B cell (primary cell): Measurements from ENCODE around the gene HOXB7. TPM values are rescaled to one million over a fixed set of nuclear protein-coding genes. Genes with fewer than 3 reads are reported as not detected.

Source experiments
- ATAC-seq: fragments of 200-7000 bp; cut with Tn5 transposase; one replicate; pipeline ENCODE4 v1.10.0; 2021; ENCODE audit warnings: low read depth, mild to moderate bottlenecking, moderate number of reproducible peaks, moderate library complexity
- CTCF ChIA-PET: fragments of 350-600 bp; sonication (Branson Sonifier 250); formaldehyde crosslinking; loops from one replicate; lab custom pipeline; 2021; ENCODE audit warnings: antibody characterized with exemption, inconsistent platforms; lab: Charles Lee
- POLR2A ChIA-PET: fragments of 350-600 bp; sonication (Branson Sonifier 250); formaldehyde crosslinking; loops from one replicate; lab custom pipeline; 2021; ENCODE audit warnings: antibody characterized with exemption; lab: Charles Lee
- DNase-seq: peaks from one replicate; pipeline ENCODE4 v3.0.0; 2013
- H2AFZ ChIP-seq: 2 replicates; pipeline ENCODE4 v1.6.1; 2012; ENCODE audit warnings: mild to moderate bottlenecking, low read depth, low read length; ENCODE audit not compliant: insufficient read depth, poor library complexity, severe bottlenecking
- H3K27ac ChIP-seq, 2 donors: 1 replicate in 1 of 2; 2 replicates in 1 of 2; pipeline ENCODE4 v1.5.1; 2012 to 2013; ENCODE audit warnings: low read length in 2 of 2, mild to moderate bottlenecking in 2 of 2, moderate library complexity in 1 of 2
- H3K27me3 ChIP-seq, 4 experiments: fragments of 200-600 bp in 1 of 4; sonication (generic) in 1 of 4; replicated peaks in 1 of 4; 1 replicate in 2 of 4; 2 replicates in 2 of 4; pipeline versions ENCODE4 v1.6.1 to v1.7.0; 2013 to 2016; ENCODE audit warnings: low read length in 3 of 4, mild to moderate bottlenecking in 2 of 4, mixed read lengths in 1 of 4, moderate library complexity in 1 of 4; ENCODE audit not compliant: insufficient read depth in 4 of 4, control insufficient read depth in 3 of 4; ENCODE audit errors: control extremely low read depth in 1 of 4
- H3K36me3 ChIP-seq, 2 experiments: replicated peaks in 1 of 2; 1 replicate in 1 of 2; 2 replicates in 1 of 2; pipeline versions ENCODE4 v1.6.1 to v1.7.1; 2013; ENCODE audit warnings: low read length in 1 of 2; ENCODE audit not compliant: insufficient read depth in 2 of 2, control insufficient read depth in 1 of 2; ENCODE audit errors: control extremely low read depth in 1 of 2, extremely low read depth in 1 of 2
- H3K4me1 ChIP-seq, 2 donors: fragments of 200-600 bp in 1 of 2; sonication (generic) in 1 of 2; 1 replicate in 1 of 2; 2 replicates in 1 of 2; pipeline versions ENCODE4 v1.5.1 to v1.6.1; 2013 to 2017; ENCODE audit warnings: low read length in 2 of 2; ENCODE audit not compliant: control insufficient read depth in 2 of 2, insufficient read depth in 2 of 2
- H3K4me2 ChIP-seq: replicated peaks from 2 replicates; pipeline ENCODE3; 2012; ENCODE audit warnings: mild to moderate bottlenecking, low read depth, low read length; ENCODE audit not compliant: poor library complexity, severe bottlenecking
- H3K4me3 ChIP-seq, 5 experiments: fragments of 200-600 bp in 1 of 5; sonication (generic) in 1 of 5; 1 replicate in 3 of 5; 2 replicates in 2 of 5; pipeline versions ENCODE4 v1.5.1 to v1.7.0; 2011 to 2016; ENCODE audit warnings: low read length in 4 of 5, mild to moderate bottlenecking in 4 of 5, low read depth in 2 of 5, control low read depth in 1 of 5, moderate library complexity in 1 of 5; ENCODE audit not compliant: insufficient read depth in 1 of 5; ENCODE audit errors: control extremely low read depth in 1 of 5, extremely low read depth in 1 of 5
- H3K79me2 ChIP-seq: fragments of 200-600 bp; sonication (generic); one replicate; pipeline ENCODE4 v1.6.0; 2016; ENCODE audit warnings: low read length; ENCODE audit not compliant: control insufficient read depth, insufficient read depth
- H3K9ac ChIP-seq: fragments of 200-600 bp; sonication (generic); 2 replicates; pipeline ENCODE4 v1.6.1; 2017; ENCODE audit warnings: mild to moderate bottlenecking, low read length, moderate library complexity
- H3K9me3 ChIP-seq, 3 donors: one replicate each; pipeline versions ENCODE4 v1.6.1 to v1.7.1; 2013; ENCODE audit warnings: low read length in 2 of 3; ENCODE audit not compliant: control insufficient read depth in 2 of 3, insufficient read depth in 1 of 3; ENCODE audit errors: control extremely low read depth in 1 of 3
- H4K20me1 ChIP-seq: 2 replicates; pipeline ENCODE4 v1.6.0; 2012; ENCODE audit warnings: mild to moderate bottlenecking, low read length; ENCODE audit not compliant: insufficient read depth, control insufficient read depth, poor library complexity, severe bottlenecking
- H3K27ac Mint-ChIP-seq: one replicate; pipeline ENCODE4 v1.8.0; 2021; ENCODE audit warnings: mixed read lengths
- H3K27me3 Mint-ChIP-seq: one replicate; pipeline ENCODE4 v1.8.0; 2021; ENCODE audit warnings: mixed read lengths
- H3K4me1 Mint-ChIP-seq: one replicate; pipeline ENCODE4 v1.8.0; 2021; ENCODE audit warnings: mixed read lengths
- H3K4me3 Mint-ChIP-seq: one replicate; pipeline ENCODE4 v1.8.0; 2021; ENCODE audit warnings: mixed read lengths
- H3K9me3 Mint-ChIP-seq: one replicate; pipeline ENCODE4 v1.8.0; 2022; ENCODE audit warnings: mixed read lengths; ENCODE audit not compliant: insufficient read depth
- CTCF ChIP-seq: fragments of 200-600 bp; IDR thresholded peaks from one replicate; pipeline ENCODE4 v1.8.0; 2022; ENCODE audit warnings: antibody characterized with exemption, mild to moderate bottlenecking
- EZH2 ChIP-seq: IDR thresholded peaks from 2 replicates; pipeline ENCODE4 v1.6.1; 2012; ENCODE audit warnings: borderline replicate concordance, low read depth, mild to moderate bottlenecking, moderate library complexity, low read length; ENCODE audit not compliant: insufficient read depth, poor library complexity, severe bottlenecking
- WGBS: methylation state at CpG from one replicate; pipeline ENCODE4 v1.1.5; 2013; ENCODE audit warnings: missing lambda C conversion rate; ENCODE audit not compliant: insufficient coverage; 5-methylcytosine and 5-hydroxymethylcytosine counted together
- intact Hi-C: fragments of 100-400 bp; cut with micrococcal nuclease; formaldehyde crosslinking; loops from one replicate; pipeline ENCODE4 v1.10.0; 2022
- polyA plus RNA-seq: library from polyadenylated mRNA; depleted of rRNA; stranded (reverse); fragments of >200 nt; gene quantifications from 2 replicates; pipeline ENCODE4 v1.2.3, GENCODE V29; 2012
- total RNA-seq, 2 donors: library from RNA; stranded (reverse); fragments of 120-200 nt in 1 of 2; gene quantifications; 1 replicate in 1 of 2; 2 replicates in 1 of 2; pipeline versions ENCODE4 v1.2.3 to v1.2.4, GENCODE V29; 2013 to 2022

HOXB7 gene
- total and polyA plus RNA-seq, 2 donors (not counting 1 experiment from before 2014, with no cell fraction given) = 0.25 to 1.3 TPM

GRCh38 chr17:48609033-48609432 lies 1.8 kb downstream of the HOXB7 start:
- peak overlapping the region; percentile 92 for H3K4me3 Mint-ChIP-seq
- H3K36me3 ChIP-seq = no peaks in the 10 kb centered on the region
- ATAC-seq = no peak
- H3K4me1 ChIP-seq = peaks cover 43 to 46% of the 10 kb centered on the region in 2 donors
- H3K4me1 Mint-ChIP-seq = peaks cover 32% of the 10 kb centered on the region
- H2AFZ ChIP-seq = no peak overlapping the region
- POLR2A ChIA-PET = no interaction called here
- H3K9me3 ChIP-seq = peaks cover 0 to 24% (median 0%) of the 10 kb centered on the region in 3 donors
- no peaks in the 10 kb centered on the region for H4K20me1 ChIP-seq
- H3K27ac Mint-ChIP-seq = no peak overlapping the region
- peaks cover 2 to 85% (median 57%) of the 10 kb centered on the region in 4 experiments for H3K27me3 ChIP-seq
- CTCF ChIA-PET = interaction anchor here (0.8 to 1.4 kb wide), 4 partner anchors 10 to 346 kb away, joined by 3 to 6 read pairs (median 4); partner anchors contain the start of gene HOXB3
- no peak for TF ChIP-seq CTCF
- no peaks in the 10 kb centered on the region for H3K9me3 Mint-ChIP-seq
- no peak for DNase-seq
- peaks cover 65% of the 10 kb centered on the region for H3K27me3 Mint-ChIP-seq
- no peak overlapping the region for H3K4me2 ChIP-seq
- no peak overlapping the region for H3K9ac ChIP-seq
- intact Hi-C loops = no loop called here
- no peak overlapping the region for H3K27ac ChIP-seq
- no peaks in the 10 kb centered on the region for H3K79me2 ChIP-seq
- no peak overlapping the region for H3K4me3 ChIP-seq

GRCh38 chr17:48608494-48608834 lies 2.4 kb downstream of the HOXB7 start:
- no peaks in the 10 kb centered on the region for H3K79me2 ChIP-seq
- no peaks in the 10 kb centered on the region for H3K9me3 Mint-ChIP-seq
- no CpG with 5 or more reads among the region's 1 CpG for WGBS
- no peaks in the 10 kb centered on the region for H3K36me3 ChIP-seq
- TF ChIP-seq EZH2 (no peak), CTCF (no peak)
- H3K4me1 Mint-ChIP-seq = peaks cover 27% of the 10 kb centered on the region
- H3K4me3 Mint-ChIP-seq = no peak overlapping the region
- ATAC-seq = no peak
- peaks cover 2 to 85% (median 58%) of the 10 kb centered on the region in 4 experiments for H3K27me3 ChIP-seq
- no peak overlapping the region for H2AFZ ChIP-seq
- no peak for DNase-seq
- intact Hi-C loops = no loop called here
- H3K27ac ChIP-seq = no peak overlapping the region
- H3K9ac ChIP-seq = no peak overlapping the region
- H3K27me3 Mint-ChIP-seq = peaks cover 63% of the 10 kb centered on the region
- CTCF ChIA-PET = interaction anchor here (1.2 to 1.3 kb wide), 2 partner anchors 10 to 18 kb away, joined by 4 to 6 read pairs; partner anchors contain the start of gene HOXB3
- no peak overlapping the region for H3K27ac Mint-ChIP-seq
- H3K4me3 ChIP-seq = no peak overlapping the region
- POLR2A ChIA-PET = no interaction called here
- no peaks in the 10 kb centered on the region for H4K20me1 ChIP-seq
- H3K4me1 ChIP-seq = peaks cover 41% of the 10 kb centered on the region in 2 donors
- H3K4me2 ChIP-seq = no peak overlapping the region
- H3K9me3 ChIP-seq = peaks cover 0 to 29% (median 0%) of the 10 kb centered on the region in 3 donors
